GM19395 (cell line): ENCODE results near the gene HOMEZ.
"Not testable (repeated sequence)": the region's sequence is repeated elsewhere in the genome, so short reads cannot be mapped to it uniquely, and the experiment has no call there.

ENCODE experiments used
- ATAC-seq: cut with Tn5 transposase; IDR thresholded peaks from one replicate; pipeline ENCODE4 v1.9.1; 2021; ENCODE audit warnings: mild to moderate bottlenecking, moderate library complexity; ENCODE audit not compliant: unreplicated experiment

HOMEZ gene

GRCh38 chr14:23286020-23286901, at the start of gene HOMEZ:
Gene HOMEZ (minus strand): TSS chr14:23286132. CDS start chr14:23285952, 180 bp downstream.
- ATAC-seq = peak; percentile 97

GRCh38 chr14:23335623-23336022, 49.7 kb upstream of the HOMEZ start:
- no peak for ATAC-seq

- no peak for ATAC-seq
Measured at GRCh38 chr14:23327947-23328744, 42.2 kb upstream of the HOMEZ start.

GRCh38 chr14:23326491-23327332, 40.8 kb upstream of the HOMEZ start:
- ATAC-seq = no peak

GRCh38 chr14:23325746-23326145, 39.8 kb upstream of the HOMEZ start:
- ATAC-seq = not testable (repeated sequence)

- no peak for ATAC-seq
Measured at GRCh38 chr14:23324993-23325392, 39.1 kb upstream of the HOMEZ start.

GRCh38 chr14:23324455-23324846, 38.5 kb upstream of the HOMEZ start:
- ATAC-seq = no peak

GRCh38 chr14:23323838-23324454, 38.0 kb upstream of the HOMEZ start:
- no peak for ATAC-seq

GRCh38 chr14:23322568-23323517, 36.9 kb upstream of the HOMEZ start:
- ATAC-seq = no peak

- peak; percentile 9 for ATAC-seq
Measured at GRCh38 chr14:23321572-23322547, 35.9 kb upstream of the HOMEZ start.

GRCh38 chr14:23320584-23321571, 34.9 kb upstream of the HOMEZ start, which contains the start of gene PABPN1:
Gene PABPN1 (plus strand): TSS chr14:23321457. CDS start chr14:23321470, 13 bp downstream.
- ATAC-seq = peak; percentile 93

- no peak for ATAC-seq
Measured at GRCh38 chr14:23319746-23320583, 34.0 kb upstream of the HOMEZ start.

GRCh38 chr14:23316300-23316699, 30.4 kb upstream of the HOMEZ start:
- no peak for ATAC-seq

- ATAC-seq = no peak
Measured at GRCh38 chr14:23310546-23310945, 24.6 kb upstream of the HOMEZ start.

- no peak for ATAC-seq
Measured at GRCh38 chr14:23308721-23309445, 23.0 kb upstream of the HOMEZ start.
